ENCODE measurements around the gene COL5A1.

The COL5A1 gene

GRCh38 chr9:134720136-134720753 lies 78.6 kb downstream of the COL5A1 start:
- no peaks in the 10 kb centered on the region for H3K27me3 ChIP-seq (ENCODE audit: control insufficient read depth, insufficient read depth, low read length)
- no peaks in the 10 kb centered on the region for H3K36me3 ChIP-seq (ENCODE audit: control insufficient read depth, insufficient read depth, low read length)
- no peak overlapping the region for H3K9ac ChIP-seq (ENCODE audit: low read length)
- H3K4me3 ChIP-seq (ENCODE audit: low read length) = no peak overlapping the region
- H3K9me3 ChIP-seq (ENCODE audit: control insufficient read depth, low read length) = no peaks in the 10 kb centered on the region
- H3K4me1 ChIP-seq (ENCODE audit: control insufficient read depth, insufficient read depth, low read length) = no peaks in the 10 kb centered on the region

DNA sequence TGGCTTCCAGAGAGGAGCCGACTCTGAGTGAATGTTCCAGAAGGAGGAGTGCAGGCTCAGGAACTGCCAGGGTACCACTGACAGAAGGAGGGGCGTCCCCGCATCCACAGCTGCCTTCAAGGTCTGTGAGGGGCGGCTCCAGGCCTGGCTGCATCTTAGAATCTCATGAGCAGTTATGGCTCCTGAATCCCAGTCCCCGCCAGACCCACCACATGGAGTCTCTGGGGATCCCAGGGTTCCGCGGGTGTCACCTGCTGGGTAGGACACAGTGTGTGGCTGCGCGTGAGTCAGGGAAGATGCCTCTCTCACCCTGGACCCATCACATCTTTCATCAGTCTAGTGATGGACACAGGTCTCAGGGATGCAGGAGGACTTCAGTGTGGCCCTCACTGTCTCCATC lies 79.2 kb downstream of the COL5A1 start:
- no peaks in the 10 kb centered on the region for H3K27me3 ChIP-seq (ENCODE audit: control insufficient read depth, insufficient read depth, low read length)
- no peaks in the 10 kb centered on the region for H3K9me3 ChIP-seq (ENCODE audit: control insufficient read depth, low read length)
- no peaks in the 10 kb centered on the region for H3K36me3 ChIP-seq (ENCODE audit: control insufficient read depth, insufficient read depth, low read length)
- no peaks in the 10 kb centered on the region for H3K4me1 ChIP-seq (ENCODE audit: control insufficient read depth, insufficient read depth, low read length)
- H3K9ac ChIP-seq (ENCODE audit: low read length) = no peak overlapping the region
- no peak overlapping the region for H3K4me3 ChIP-seq (ENCODE audit: low read length)

DNA sequence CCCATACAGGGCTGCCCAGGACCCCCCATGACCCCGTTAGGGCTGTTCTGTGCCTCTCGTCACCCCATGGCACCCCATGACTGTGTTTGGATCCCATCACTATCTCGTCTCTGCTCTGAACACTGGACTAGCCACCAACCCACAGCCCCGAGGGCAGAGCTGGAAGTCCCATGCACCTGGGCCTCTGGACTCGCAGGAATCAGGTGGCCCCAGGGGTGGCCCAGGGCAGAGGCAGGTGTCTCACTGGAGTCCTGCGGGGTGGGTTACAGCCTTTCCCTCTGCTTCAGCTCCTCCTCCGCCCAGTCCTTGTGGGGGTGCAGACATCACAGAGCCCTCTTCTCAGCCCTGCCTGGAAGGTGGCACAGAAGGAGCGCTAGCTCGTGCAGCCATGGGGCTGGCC lies 79.7 kb downstream of the COL5A1 start:
- no peaks in the 10 kb centered on the region for H3K36me3 ChIP-seq (ENCODE audit: control insufficient read depth, insufficient read depth, low read length)
- no peak overlapping the region for H3K4me3 ChIP-seq (ENCODE audit: low read length)
- no peaks in the 10 kb centered on the region for H3K9me3 ChIP-seq (ENCODE audit: control insufficient read depth, low read length)
- H3K4me1 ChIP-seq (ENCODE audit: control insufficient read depth, insufficient read depth, low read length) = no peaks in the 10 kb centered on the region
- no peak overlapping the region for H3K9ac ChIP-seq (ENCODE audit: low read length)
- H3K27me3 ChIP-seq (ENCODE audit: control insufficient read depth, insufficient read depth, low read length) = no peaks in the 10 kb centered on the region

GRCh38 chr9:134722120-134722701 lies 80.6 kb downstream of the COL5A1 start:
- no peak overlapping the region for H3K4me3 ChIP-seq (ENCODE audit: low read length)
- H3K27me3 ChIP-seq (ENCODE audit: control insufficient read depth, insufficient read depth, low read length) = no peaks in the 10 kb centered on the region
- no peaks in the 10 kb centered on the region for H3K9me3 ChIP-seq (ENCODE audit: control insufficient read depth, low read length)
- H3K36me3 ChIP-seq (ENCODE audit: control insufficient read depth, insufficient read depth, low read length) = no peaks in the 10 kb centered on the region
- H3K9ac ChIP-seq (ENCODE audit: low read length) = no peak overlapping the region
- no peaks in the 10 kb centered on the region for H3K4me1 ChIP-seq (ENCODE audit: control insufficient read depth, insufficient read depth, low read length)

DNA sequence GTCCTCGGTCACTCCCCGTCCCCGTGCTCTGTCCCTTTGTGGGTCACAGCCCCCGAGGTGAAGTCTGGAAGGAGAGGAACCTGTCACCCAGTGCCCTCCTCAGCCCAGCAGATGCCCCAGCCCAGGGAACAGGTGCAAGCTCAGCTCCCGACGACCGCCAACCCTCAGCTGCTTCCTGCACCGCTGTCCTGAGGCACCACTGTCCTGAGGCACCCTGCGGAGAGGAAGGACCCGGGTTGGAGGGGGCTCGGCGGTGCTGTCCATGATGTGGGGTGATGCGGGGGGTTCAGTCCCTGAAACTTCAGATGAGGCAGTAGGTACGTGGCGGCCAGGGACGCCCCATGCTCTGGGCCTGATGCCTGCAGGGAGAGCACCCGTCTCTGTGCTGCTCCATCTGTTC lies 81.4 kb downstream of the COL5A1 start:
- H3K9ac ChIP-seq (ENCODE audit: low read length) = no peak overlapping the region
- H3K4me3 ChIP-seq (ENCODE audit: low read length) = no peak overlapping the region
- no peaks in the 10 kb centered on the region for H3K9me3 ChIP-seq (ENCODE audit: control insufficient read depth, low read length)
- H3K4me1 ChIP-seq (ENCODE audit: control insufficient read depth, insufficient read depth, low read length) = no peaks in the 10 kb centered on the region
- no peaks in the 10 kb centered on the region for H3K36me3 ChIP-seq (ENCODE audit: control insufficient read depth, insufficient read depth, low read length)
- no peaks in the 10 kb centered on the region for H3K27me3 ChIP-seq (ENCODE audit: control insufficient read depth, insufficient read depth, low read length)

GRCh38 chr9:134723491-134724190 lies 82.0 kb downstream of the COL5A1 start:
- no peaks in the 10 kb centered on the region for H3K9me3 ChIP-seq (ENCODE audit: control insufficient read depth, low read length)
- H3K4me3 ChIP-seq (ENCODE audit: low read length) = no peak overlapping the region
- H3K27me3 ChIP-seq (ENCODE audit: control insufficient read depth, insufficient read depth, low read length) = no peaks in the 10 kb centered on the region
- no peaks in the 10 kb centered on the region for H3K4me1 ChIP-seq (ENCODE audit: control insufficient read depth, insufficient read depth, low read length)
- peak overlapping the region; percentile 32 for H3K9ac ChIP-seq (ENCODE audit: low read length)
- no peaks in the 10 kb centered on the region for H3K36me3 ChIP-seq (ENCODE audit: control insufficient read depth, insufficient read depth, low read length)

GRCh38 chr9:134724202-134724911 lies 82.8 kb downstream of the COL5A1 start:
- H3K9ac ChIP-seq (ENCODE audit: low read length) = peak overlapping the region; percentile 32
- no peak overlapping the region for H3K4me3 ChIP-seq (ENCODE audit: low read length)
- no peaks in the 10 kb centered on the region for H3K36me3 ChIP-seq (ENCODE audit: control insufficient read depth, insufficient read depth, low read length)
- no peaks in the 10 kb centered on the region for H3K4me1 ChIP-seq (ENCODE audit: control insufficient read depth, insufficient read depth, low read length)
- no peaks in the 10 kb centered on the region for H3K27me3 ChIP-seq (ENCODE audit: control insufficient read depth, insufficient read depth, low read length)
- H3K9me3 ChIP-seq (ENCODE audit: control insufficient read depth, low read length) = no peaks in the 10 kb centered on the region

GRCh38 chr9:134724912-134725604 lies 83.5 kb downstream of the COL5A1 start:
- Histone ChIP-seq H3K9me3 (ENCODE audit: control insufficient read depth, low read length) (no peaks in the 10 kb centered on the region), H3K27me3 (ENCODE audit: control insufficient read depth, insufficient read depth, low read length) (no peaks in the 10 kb centered on the region), H3K4me1 (ENCODE audit: control insufficient read depth, insufficient read depth, low read length) (no peaks in the 10 kb centered on the region), H3K36me3 (ENCODE audit: control insufficient read depth, insufficient read depth, low read length) (no peaks in the 10 kb centered on the region), H3K4me3 (ENCODE audit: low read length) (no peak overlapping the region), H3K9ac (ENCODE audit: low read length) (no peak overlapping the region)

DNA sequence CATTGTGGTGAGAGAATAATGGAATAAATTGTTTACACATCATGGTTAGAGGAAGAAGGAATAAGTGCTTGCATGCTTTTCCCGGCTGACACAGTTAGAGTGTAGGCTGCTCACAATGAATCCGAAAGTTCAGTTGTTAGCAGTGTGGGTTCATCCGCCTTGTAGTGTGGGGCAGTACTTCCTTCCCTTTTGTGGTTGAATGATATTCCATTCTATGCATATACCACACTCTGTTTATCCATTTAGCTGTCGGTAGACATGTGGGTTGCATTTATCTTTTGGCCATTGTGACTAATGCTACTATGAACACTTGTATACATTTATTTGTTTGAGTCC lies 84.0 kb downstream of the COL5A1 start:
- no peaks in the 10 kb centered on the region for H3K4me1 ChIP-seq (ENCODE audit: control insufficient read depth, insufficient read depth, low read length)
- no peak overlapping the region for H3K9ac ChIP-seq (ENCODE audit: low read length)
- no peak overlapping the region for H3K4me3 ChIP-seq (ENCODE audit: low read length)
- no peaks in the 10 kb centered on the region for H3K36me3 ChIP-seq (ENCODE audit: control insufficient read depth, insufficient read depth, low read length)
- H3K9me3 ChIP-seq (ENCODE audit: control insufficient read depth, low read length) = no peaks in the 10 kb centered on the region
- H3K27me3 ChIP-seq (ENCODE audit: control insufficient read depth, insufficient read depth, low read length) = no peaks in the 10 kb centered on the region

DNA sequence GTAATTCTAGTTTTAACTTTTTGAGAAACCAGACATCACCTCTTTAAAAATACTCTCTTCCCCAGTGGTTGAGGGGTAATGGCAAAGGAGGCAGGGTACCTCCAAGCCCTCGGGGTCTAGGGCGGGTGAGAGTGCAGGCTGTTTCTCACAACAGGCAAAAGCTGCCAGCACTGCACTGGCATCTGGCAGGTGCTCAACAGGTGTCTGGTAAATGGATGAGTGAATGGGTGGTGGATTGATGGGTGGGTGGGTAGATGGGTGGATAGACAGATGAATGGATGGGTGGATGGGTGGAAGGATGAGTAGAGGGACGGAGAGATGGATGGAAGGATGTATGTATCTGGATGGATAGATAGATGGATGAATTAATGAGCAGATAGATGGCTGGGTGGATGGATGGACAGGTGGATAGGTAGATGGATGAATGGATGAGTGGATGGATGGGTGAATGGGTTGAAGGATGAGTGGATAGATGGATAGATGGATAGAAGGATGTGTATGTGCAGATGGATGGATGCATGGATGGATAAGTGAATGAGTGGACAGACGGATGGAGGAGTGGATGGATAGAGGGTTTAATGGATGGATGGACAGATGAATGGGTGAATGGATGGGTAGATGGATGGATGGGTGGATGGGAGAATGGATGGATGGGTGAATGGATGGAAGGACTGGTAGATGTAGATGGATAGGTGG lies 84.6 kb downstream of the COL5A1 start:
- H3K4me1 ChIP-seq (ENCODE audit: control insufficient read depth, insufficient read depth, low read length) = no peaks in the 10 kb centered on the region
- no peak overlapping the region for H3K9ac ChIP-seq (ENCODE audit: low read length)
- H3K27me3 ChIP-seq (ENCODE audit: control insufficient read depth, insufficient read depth, low read length) = no peaks in the 10 kb centered on the region
- no peaks in the 10 kb centered on the region for H3K36me3 ChIP-seq (ENCODE audit: control insufficient read depth, insufficient read depth, low read length)
- no peak overlapping the region for H3K4me3 ChIP-seq (ENCODE audit: low read length)
- H3K9me3 ChIP-seq (ENCODE audit: control insufficient read depth, low read length) = no peaks in the 10 kb centered on the region

DNA sequence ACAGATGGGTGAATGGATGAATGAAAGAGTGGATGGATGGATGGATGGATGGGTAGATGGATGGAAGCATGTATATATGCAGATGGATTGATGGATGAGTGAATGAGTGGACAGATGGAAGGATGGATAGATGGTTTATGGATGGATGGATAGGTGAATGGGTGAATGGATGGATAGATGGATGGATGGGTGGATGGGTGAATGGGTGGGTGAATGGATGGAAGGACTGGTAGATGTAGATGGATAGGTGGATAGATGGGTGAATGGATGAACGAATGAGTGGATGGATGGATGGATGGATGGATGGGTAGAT lies 85.1 kb downstream of the COL5A1 start:
- Histone ChIP-seq H3K9ac (ENCODE audit: low read length) (no peak overlapping the region), H3K4me1 (ENCODE audit: control insufficient read depth, insufficient read depth, low read length) (no peaks in the 10 kb centered on the region), H3K9me3 (ENCODE audit: control insufficient read depth, low read length) (no peaks in the 10 kb centered on the region), H3K4me3 (ENCODE audit: low read length) (no peak overlapping the region), H3K36me3 (ENCODE audit: control insufficient read depth, insufficient read depth, low read length) (no peaks in the 10 kb centered on the region), H3K27me3 (ENCODE audit: control insufficient read depth, insufficient read depth, low read length) (no peaks in the 10 kb centered on the region)

Data from mucosa of stomach (tissue), 1 donor.